Measurements from ENCODE around the gene PEX7.

Gene PEX7

GRCh38 chr6:136777651-136778050 is 44.7 kb upstream of the PEX7 start:
- no peak for DNase-seq (ENCODE audit: low read depth, low spot score)
- Histone ChIP-seq H3K9ac (ENCODE audit: insufficient read length, low read depth) (no peak overlapping the region), H3K9me3 (ENCODE audit: insufficient read depth, low read length) (no peaks in the 10 kb centered on the region), H3K36me3 (ENCODE audit: insufficient read depth, insufficient read length, low read length) (no peaks in the 10 kb centered on the region), H3K4me1 (ENCODE audit: insufficient read depth, insufficient read length) (no peaks in the 10 kb centered on the region), H3K4me3 (ENCODE audit: insufficient read length, low read depth) (no peak overlapping the region), H3K27me3 (ENCODE audit: insufficient read depth, insufficient read length) (no peaks in the 10 kb centered on the region)
- no peak for TF ChIP-seq SUZ12 (IDR thresholded peaks at IDR 0.05; ENCODE audit: extremely low read depth, insufficient read depth, insufficient read length)
- no peak for TF ChIP-seq YY1 (IDR thresholded peaks at IDR 0.05; ENCODE audit: insufficient read depth, insufficient read length)
- TF ChIP-seq ZNF274 (IDR thresholded peaks at IDR 0.05; ENCODE audit: low read depth, low read length), result no peak

- H3K4me3 ChIP-seq (ENCODE audit: insufficient read length, low read depth), result no peak overlapping the region
- no peak for TF ChIP-seq SUZ12 (IDR thresholded peaks at IDR 0.05; ENCODE audit: extremely low read depth, insufficient read depth, insufficient read length)
- H3K27me3 ChIP-seq (ENCODE audit: insufficient read depth, insufficient read length), result no peaks in the 10 kb centered on the region
Measured at GRCh38 chr6:136779682-136780081, 42.7 kb upstream of the PEX7 start.

GRCh38 chr6:136780972-136781371 is 41.4 kb upstream of the PEX7 start:
- H3K4me1 ChIP-seq (ENCODE audit: insufficient read depth, insufficient read length), result peaks cover 1% of the 10 kb centered on the region
- no peaks in the 10 kb centered on the region for H3K9me3 ChIP-seq (ENCODE audit: insufficient read depth, low read length)
- H3K27me3 ChIP-seq (ENCODE audit: insufficient read depth, insufficient read length), result no peaks in the 10 kb centered on the region
- H3K4me3 ChIP-seq (ENCODE audit: insufficient read length, low read depth), result no peak overlapping the region
- no peak overlapping the region for H3K9ac ChIP-seq (ENCODE audit: insufficient read length, low read depth)
- TF ChIP-seq ZNF274 (IDR thresholded peaks at IDR 0.05; ENCODE audit: low read depth, low read length) (no peak), SUZ12 (IDR thresholded peaks at IDR 0.05; ENCODE audit: extremely low read depth, insufficient read depth, insufficient read length) (no peak), YY1 (IDR thresholded peaks at IDR 0.05; ENCODE audit: insufficient read depth, insufficient read length) (no peak)
- no peak for DNase-seq (ENCODE audit: low read depth, low spot score)
- no peaks in the 10 kb centered on the region for H3K36me3 ChIP-seq (ENCODE audit: insufficient read depth, insufficient read length, low read length)

More at GRCh38 chr6:136779682-136780081, 42.7 kb upstream of the PEX7 start:
- Histone ChIP-seq H3K9ac (ENCODE audit: insufficient read length, low read depth) (no peak overlapping the region), H3K4me1 (ENCODE audit: insufficient read depth, insufficient read length) (no peaks in the 10 kb centered on the region), H3K36me3 (ENCODE audit: insufficient read depth, insufficient read length, low read length) (no peaks in the 10 kb centered on the region), H3K9me3 (ENCODE audit: insufficient read depth, low read length) (no peaks in the 10 kb centered on the region)
- no peak for DNase-seq (ENCODE audit: low read depth, low spot score)

- H3K27me3 ChIP-seq (ENCODE audit: insufficient read depth, insufficient read length), result no peaks in the 10 kb centered on the region
- TF ChIP-seq YY1 (IDR thresholded peaks at IDR 0.05; ENCODE audit: insufficient read depth, insufficient read length) (no peak), SUZ12 (IDR thresholded peaks at IDR 0.05; ENCODE audit: extremely low read depth, insufficient read depth, insufficient read length) (no peak), ZNF274 (IDR thresholded peaks at IDR 0.05; ENCODE audit: low read depth, low read length) (no peak)
- no peak overlapping the region for H3K9ac ChIP-seq (ENCODE audit: insufficient read length, low read depth)
- H3K36me3 ChIP-seq (ENCODE audit: insufficient read depth, insufficient read length, low read length), result no peaks in the 10 kb centered on the region
- no peaks in the 10 kb centered on the region for H3K9me3 ChIP-seq (ENCODE audit: insufficient read depth, low read length)
- H3K4me1 ChIP-seq (ENCODE audit: insufficient read depth, insufficient read length), result peaks cover 1% of the 10 kb centered on the region
- no peak for DNase-seq (ENCODE audit: low read depth, low spot score)
- H3K4me3 ChIP-seq (ENCODE audit: insufficient read length, low read depth), result no peak overlapping the region
Measured at GRCh38 chr6:136782021-136782770, 40.2 kb upstream of the PEX7 start.

- TF ChIP-seq ZNF274 (IDR thresholded peaks at IDR 0.05; ENCODE audit: low read depth, low read length) (no peak), SUZ12 (IDR thresholded peaks at IDR 0.05; ENCODE audit: extremely low read depth, insufficient read depth, insufficient read length) (no peak), YY1 (IDR thresholded peaks at IDR 0.05; ENCODE audit: insufficient read depth, insufficient read length) (no peak)
- DNase-seq (ENCODE audit: low read depth, low spot score), result no peak
- Histone ChIP-seq H3K4me1 (ENCODE audit: insufficient read depth, insufficient read length) (peaks cover 1% of the 10 kb centered on the region), H3K27me3 (ENCODE audit: insufficient read depth, insufficient read length) (no peaks in the 10 kb centered on the region), H3K9ac (ENCODE audit: insufficient read length, low read depth) (no peak overlapping the region), H3K36me3 (ENCODE audit: insufficient read depth, insufficient read length, low read length) (no peaks in the 10 kb centered on the region), H3K9me3 (ENCODE audit: insufficient read depth, low read length) (no peaks in the 10 kb centered on the region), H3K4me3 (ENCODE audit: insufficient read length, low read depth) (no peak overlapping the region)
Measured at GRCh38 chr6:136783021-136783420, 39.4 kb upstream of the PEX7 start.

GRCh38 chr6:136783495-136784270 is 38.7 kb upstream of the PEX7 start:
- Histone ChIP-seq H3K9me3 (ENCODE audit: insufficient read depth, low read length) (no peaks in the 10 kb centered on the region), H3K27me3 (ENCODE audit: insufficient read depth, insufficient read length) (no peaks in the 10 kb centered on the region), H3K36me3 (ENCODE audit: insufficient read depth, insufficient read length, low read length) (no peaks in the 10 kb centered on the region), H3K9ac (ENCODE audit: insufficient read length, low read depth) (no peak overlapping the region), H3K4me1 (ENCODE audit: insufficient read depth, insufficient read length) (peaks cover 1% of the 10 kb centered on the region), H3K4me3 (ENCODE audit: insufficient read length, low read depth) (no peak overlapping the region)
- no peak for DNase-seq (ENCODE audit: low read depth, low spot score)
- TF ChIP-seq YY1 (IDR thresholded peaks at IDR 0.05; ENCODE audit: insufficient read depth, insufficient read length) (no peak), ZNF274 (IDR thresholded peaks at IDR 0.05; ENCODE audit: low read depth, low read length) (no peak), SUZ12 (IDR thresholded peaks at IDR 0.05; ENCODE audit: extremely low read depth, insufficient read depth, insufficient read length) (no peak)

- TF ChIP-seq ZNF274 (IDR thresholded peaks at IDR 0.05; ENCODE audit: low read depth, low read length) (no peak), YY1 (IDR thresholded peaks at IDR 0.05; ENCODE audit: insufficient read depth, insufficient read length) (no peak), SUZ12 (IDR thresholded peaks at IDR 0.05; ENCODE audit: extremely low read depth, insufficient read depth, insufficient read length) (no peak)
- DNase-seq (ENCODE audit: low read depth, low spot score), result no peak
- no peaks in the 10 kb centered on the region for H3K27me3 ChIP-seq (ENCODE audit: insufficient read depth, insufficient read length)
- H3K9ac ChIP-seq (ENCODE audit: insufficient read length, low read depth), result no peak overlapping the region
- H3K9me3 ChIP-seq (ENCODE audit: insufficient read depth, low read length), result no peaks in the 10 kb centered on the region
- H3K4me3 ChIP-seq (ENCODE audit: insufficient read length, low read depth), result no peak overlapping the region
- no peaks in the 10 kb centered on the region for H3K36me3 ChIP-seq (ENCODE audit: insufficient read depth, insufficient read length, low read length)
- peaks cover 1% of the 10 kb centered on the region for H3K4me1 ChIP-seq (ENCODE audit: insufficient read depth, insufficient read length)
Measured at GRCh38 chr6:136784271-136784664, 38.1 kb upstream of the PEX7 start.

Data from NT2/D1 (cell line).